Endothelial cell of umbilical vein (primary cell): ENCODE measurements around the gene CRTC1. TPM values are rescaled to one million over a fixed set of nuclear protein-coding genes. Genes with fewer than 3 reads are reported as not detected.

Experiments used
- BruUV-seq: library from RNA; stranded (reverse); fragments of 400-500 nt; replicated peaks from 2 replicates; lab custom pipeline; 2021; lab: Mats Ljungman, UMichigan
- CTCF ChIA-PET: fragments of 300-600, 350-600 bp; sonication (Branson Sonifier 250); formaldehyde crosslinking; loops from one replicate; lab custom pipeline; 2021; ENCODE audit warnings: antibody characterized with exemption, inconsistent platforms; lab: Charles Lee
- POLR2A ChIA-PET: fragments of 300-600, 350-600 bp; sonication (Branson Sonifier 250); formaldehyde crosslinking; loops from one replicate; lab custom pipeline; 2021; ENCODE audit warnings: antibody characterized with exemption, inconsistent platforms; lab: Charles Lee
- DNase-seq: peaks from one replicate; pipeline ENCODE4 v3.0.0-alpha.2; 2011; ENCODE audit warnings: low read depth, low spot score
- FAIRE-seq: peaks from 2 replicates; lab custom pipeline; 2011; peaks lifted over from hg19 to GRCh38; lab: Jason Lieb, UNC
- H2AFZ ChIP-seq: 2 replicates; pipeline ENCODE4 v1.6.0; 2012; ENCODE audit warnings: low read depth, low read length, control low read depth, inconsistent platforms
- H3K27ac ChIP-seq: 2 replicates; pipeline ENCODE4 v1.5.1; 2011; ENCODE audit warnings: low read depth, mild to moderate bottlenecking, control low read depth, low read length, moderate library complexity; ENCODE audit not compliant: insufficient read depth
- H3K27me3 ChIP-seq, 2 experiments: 2 replicates each; pipeline versions ENCODE4 v1.6.0 to v1.6.1; 2011; ENCODE audit warnings: low read length in 2 of 2, mixed read lengths in 1 of 2; ENCODE audit not compliant: control insufficient read depth in 2 of 2, insufficient read depth in 2 of 2
- H3K36me3 ChIP-seq, 2 experiments: 2 replicates in 1 of 2; 3 replicates in 1 of 2; pipeline ENCODE4 v1.5.1; 2011; ENCODE audit warnings: low read length in 2 of 2, mild to moderate bottlenecking in 1 of 2, moderate library complexity in 1 of 2; ENCODE audit not compliant: control insufficient read depth in 2 of 2, insufficient read depth in 2 of 2; ENCODE audit errors: extremely low read depth in 1 of 2
- H3K4me1 ChIP-seq: 3 replicates; pipeline ENCODE4 v1.5.1; 2011; ENCODE audit warnings: mild to moderate bottlenecking, low read length; ENCODE audit not compliant: control insufficient read depth, insufficient read depth; ENCODE audit errors: extremely low read depth
- H3K4me2 ChIP-seq: 2 replicates; pipeline ENCODE4 v1.6.1; 2011; ENCODE audit warnings: low read length, control low read depth, mixed read lengths; ENCODE audit not compliant: insufficient read depth
- H3K4me3 ChIP-seq, 3 experiments: fragments of 200-600 bp in 1 of 3; sonication (generic), shearing (Covaris generic) in 1 of 3; replicated peaks in 1 of 3; 2 replicates each; pipeline ENCODE4 v1.5.1; 2011 to 2016; ENCODE audit warnings: control low read depth in 3 of 3, low read length in 3 of 3, mild to moderate bottlenecking in 2 of 3, inconsistent platforms in 1 of 3, low read depth in 1 of 3, moderate library complexity in 1 of 3; ENCODE audit not compliant: insufficient read depth in 1 of 3
- H3K79me2 ChIP-seq: 2 replicates; pipeline ENCODE4 v1.6.0; 2012; ENCODE audit warnings: low read length, inconsistent platforms; ENCODE audit not compliant: control insufficient read depth, insufficient read depth
- H3K9ac ChIP-seq: replicated peaks from 2 replicates; pipeline ENCODE3; 2011; ENCODE audit warnings: low read length, control low read depth; ENCODE audit not compliant: insufficient read depth; ENCODE audit errors: extremely low read depth
- H3K9me1 ChIP-seq: replicated peaks from 3 replicates; pipeline ENCODE4 v1.6.0; 2011; ENCODE audit warnings: mild to moderate bottlenecking, low read length; ENCODE audit not compliant: control insufficient read depth, insufficient read depth; ENCODE audit errors: extremely low read depth
- H3K9me3 ChIP-seq: replicated peaks from 2 replicates; pipeline ENCODE4 v1.5.1; 2012; ENCODE audit warnings: low read length, inconsistent platforms; ENCODE audit not compliant: control insufficient read depth, insufficient read depth
- H4K20me1 ChIP-seq: replicated peaks from 2 replicates; pipeline ENCODE3; 2011; ENCODE audit warnings: mild to moderate bottlenecking, low read length; ENCODE audit not compliant: control insufficient read depth, insufficient read depth; ENCODE audit errors: extremely low read depth
- EZH2 ChIP-seq: IDR thresholded peaks from 2 replicates; pipeline ENCODE4 v1.6.1; 2012; ENCODE audit warnings: borderline replicate concordance, low read depth, mild to moderate bottlenecking, moderate library complexity, low read length, inconsistent platforms; ENCODE audit not compliant: severe bottlenecking
- FOS ChIP-seq: IDR thresholded peaks from 2 replicates; pipeline ENCODE4 v1.6.1; 2011; ENCODE audit warnings: mild to moderate bottlenecking, low read length, moderate library complexity, borderline replicate concordance; ENCODE audit not compliant: insufficient read depth
- GATA2 ChIP-seq: IDR thresholded peaks from 2 replicates; pipeline ENCODE4 v1.7.0; 2011; ENCODE audit warnings: low read depth, mild to moderate bottlenecking, moderate library complexity, mixed read lengths, low read length; ENCODE audit not compliant: insufficient read length, insufficient read depth
- JUN ChIP-seq: IDR thresholded peaks from 2 replicates; pipeline ENCODE4 v1.6.1; 2011; ENCODE audit warnings: borderline replicate concordance, low read depth; ENCODE audit not compliant: insufficient read length, insufficient read depth
- MYC ChIP-seq: IDR thresholded peaks from one replicate; pipeline ENCODE4 v1.6.1; 2011; ENCODE audit warnings: mild to moderate bottlenecking, low read depth, low read length
- POLR2A ChIP-seq: IDR thresholded peaks from 2 replicates; pipeline ENCODE4 v1.6.1; 2012; ENCODE audit warnings: low read depth, mild to moderate bottlenecking, control low read depth, low read length
- POLR2AphosphoS5 ChIP-seq: IDR thresholded peaks from 2 replicates; pipeline ENCODE4 v1.6.1; 2012; ENCODE audit warnings: low read depth, mild to moderate bottlenecking, control low read depth, low read length, moderate library complexity; ENCODE audit not compliant: insufficient read depth
- dilution Hi-C: fragments of 300-500 bp; cut with MboI; formaldehyde crosslinking; loops from one replicate; pipeline ENCODE4 v1.15.0; 2019; ENCODE audit warnings: low sequenced_read_pairs; ENCODE audit not compliant: extremely low pct_ligation_motif_present
- intact Hi-C: fragments of 100-400 bp; cut with micrococcal nuclease; formaldehyde crosslinking; loops from one replicate; pipeline ENCODE4 v1.10.0; 2022
- polyA plus RNA-seq, 4 experiments: library from polyadenylated mRNA; depleted of rRNA in 3 of 4; stranded (reverse) in 3 of 4; unstranded in 1 of 4; fragments of >200 nt; gene quantifications; 2 replicates each; pipeline versions ENCODE4 v1.2.1 to v1.2.3, GENCODE V29; 2011 to 2012; ENCODE audit warnings: missing spikeins in 1 of 4
- total RNA-seq: library from RNA; stranded (reverse); gene quantifications from 2 replicates; pipeline ENCODE4 v1.2.3, GENCODE V29; 2021
- TF ChIP-seq, protein P1 (sequence below), 2 donors: IDR thresholded peaks; 1 replicate in 1 of 2; 2 replicates in 1 of 2; pipeline ENCODE4 v1.5.1; 2011; ENCODE audit warnings: low read length in 2 of 2, mild to moderate bottlenecking in 2 of 2, moderate library complexity in 2 of 2, control low read depth in 1 of 2, inconsistent platforms in 1 of 2, low read depth in 1 of 2; ENCODE audit not compliant: insufficient read depth in 1 of 2; ENCODE audit errors: extremely low read depth in 1 of 2
- TF ChIP-seq, protein P2 (sequence below): IDR thresholded peaks from 2 replicates; pipeline ENCODE4 v1.6.1; 2011; ENCODE audit not compliant: insufficient read depth, insufficient read length

The CRTC1 gene
- total and polyA plus RNA-seq, 2 donors (not counting 3 experiments of a cell fraction or from before 2014, with no cell fraction given), result 4.2 to 11.4 TPM

DNA sequence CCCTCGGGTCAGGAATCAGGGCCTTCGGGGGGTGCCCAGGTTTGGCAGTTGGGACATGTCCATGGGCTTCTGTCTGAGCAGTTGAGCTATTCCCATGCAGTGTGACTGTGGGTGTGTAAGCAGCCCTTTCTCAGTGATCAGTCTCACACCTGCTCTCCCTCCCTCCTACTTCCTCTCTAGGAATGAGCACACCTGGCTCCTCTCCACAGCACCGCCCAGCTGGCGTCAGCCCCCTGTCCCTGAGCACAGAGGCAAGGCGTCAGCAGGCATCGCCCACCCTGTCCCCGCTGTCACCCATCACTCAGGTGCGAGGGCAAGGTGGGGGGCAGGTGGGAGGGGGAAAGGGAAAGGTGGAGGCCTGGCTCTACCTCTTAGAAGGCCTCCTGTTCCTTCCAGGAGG is 81.7 kb downstream of the CRTC1 start:
- H3K79me2 ChIP-seq, result no peaks in the 10 kb centered on the region
- dilution Hi-C loops, result no loop called here
- ChIA-PET POLR2A (no interaction called here), CTCF (interaction anchor here (1.1 to 3.2 kb wide), 5 partner anchors 11 to 171 kb away, joined by 3 to 9 read pairs (median 4); no protein-coding TSS in a partner anchor)
- no peak overlapping the region for H3K4me2 ChIP-seq
- H3K9me3 ChIP-seq, result no peaks in the 10 kb centered on the region
- DNase-seq (no peak), FAIRE-seq (no peak)
- no peak overlapping the region for H2AFZ ChIP-seq
- intact Hi-C loops, result no loop called here
- no peak overlapping the region for H3K4me3 ChIP-seq
- H3K36me3 ChIP-seq, result no peaks in the 10 kb centered on the region
- H3K9ac ChIP-seq, result no peak overlapping the region
- no peaks in the 10 kb centered on the region for H4K20me1 ChIP-seq
- BruUV-seq, result no TSS peak
- H3K9me1 ChIP-seq, result no peaks in the 10 kb centered on the region
- TF ChIP-seq, protein P1, sequence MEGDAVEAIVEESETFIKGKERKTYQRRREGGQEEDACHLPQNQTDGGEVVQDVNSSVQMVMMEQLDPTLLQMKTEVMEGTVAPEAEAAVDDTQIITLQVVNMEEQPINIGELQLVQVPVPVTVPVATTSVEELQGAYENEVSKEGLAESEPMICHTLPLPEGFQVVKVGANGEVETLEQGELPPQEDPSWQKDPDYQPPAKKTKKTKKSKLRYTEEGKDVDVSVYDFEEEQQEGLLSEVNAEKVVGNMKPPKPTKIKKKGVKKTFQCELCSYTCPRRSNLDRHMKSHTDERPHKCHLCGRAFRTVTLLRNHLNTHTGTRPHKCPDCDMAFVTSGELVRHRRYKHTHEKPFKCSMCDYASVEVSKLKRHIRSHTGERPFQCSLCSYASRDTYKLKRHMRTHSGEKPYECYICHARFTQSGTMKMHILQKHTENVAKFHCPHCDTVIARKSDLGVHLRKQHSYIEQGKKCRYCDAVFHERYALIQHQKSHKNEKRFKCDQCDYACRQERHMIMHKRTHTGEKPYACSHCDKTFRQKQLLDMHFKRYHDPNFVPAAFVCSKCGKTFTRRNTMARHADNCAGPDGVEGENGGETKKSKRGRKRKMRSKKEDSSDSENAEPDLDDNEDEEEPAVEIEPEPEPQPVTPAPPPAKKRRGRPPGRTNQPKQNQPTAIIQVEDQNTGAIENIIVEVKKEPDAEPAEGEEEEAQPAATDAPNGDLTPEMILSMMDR (IDR thresholded peaks at IDR 0.05; ENCODE audit: extremely low read depth in 1 of 2, insufficient read depth in 1 of 2, low read depth in 1 of 2, low read length in 2 of 2), result no peak
- TF ChIP-seq, protein P2, sequence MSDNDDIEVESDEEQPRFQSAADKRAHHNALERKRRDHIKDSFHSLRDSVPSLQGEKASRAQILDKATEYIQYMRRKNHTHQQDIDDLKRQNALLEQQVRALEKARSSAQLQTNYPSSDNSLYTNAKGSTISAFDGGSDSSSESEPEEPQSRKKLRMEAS, result no peak
- TF ChIP-seq EZH2, result no peak
- TF ChIP-seq GATA2, result no peak
- TF ChIP-seq FOS, result no peak
- no peak for TF ChIP-seq JUN
- TF ChIP-seq POLR2AphosphoS5, result no peak
- TF ChIP-seq MYC, result no peak
- no peak for TF ChIP-seq POLR2A
- no peaks in the 10 kb centered on the region for H3K27me3 ChIP-seq
- H3K27ac ChIP-seq, result no peak overlapping the region
- H3K4me1 ChIP-seq, result no peaks in the 10 kb centered on the region
